ENCODE results near the gene MACIR. TPM values are rescaled to one million over a fixed set of nuclear protein-coding genes. Genes with fewer than 3 reads are reported as not detected.

MACIR gene
- total RNA-seq, 4 donors from 2014 or later = 5.7 to 8.2 (median 6.4) TPM

- TF ChIP-seq POLR2A (IDR thresholded peaks at IDR 0.05) = no peak
- TF ChIP-seq CTCF (IDR thresholded peaks at IDR 0.05) = no peak
- 85 to 92% methylated on average over 2 of the region's 2 CpGs for WGBS, 2 donors
- H3K4me3 ChIP-seq (ENCODE audit: low read depth, poor library complexity, severe bottlenecking) = no peak overlapping the region
- no peak for DNase-seq (ENCODE audit: low spot score in 2 of 2)
- intact Hi-C loops (cut with DNase I; ENCODE audit: low total_unique reads) = no loop called here
Measured at GRCh38 chr5:103272377-103272776, 13.8 kb downstream of the MACIR start.

- WGBS, 2 donors = 96 to 98% methylated on average over 3 of the region's 3 CpGs
- TF ChIP-seq POLR2A (IDR thresholded peaks at IDR 0.05) (no peak), CTCF (IDR thresholded peaks at IDR 0.05) (no peak)
- DNase-seq (ENCODE audit: low spot score in 2 of 2) = no peak
- intact Hi-C loops (cut with DNase I; ENCODE audit: low total_unique reads) = no loop called here
- no peak overlapping the region for H3K4me3 ChIP-seq (ENCODE audit: low read depth, poor library complexity, severe bottlenecking)
Measured at GRCh38 chr5:103273952-103274351, 15.4 kb downstream of the MACIR start.

GRCh38 chr5:103275851-103276250 is 17.3 kb downstream of the MACIR start:
- DNase-seq (ENCODE audit: low spot score in 2 of 2) = no peak
- intact Hi-C loops (cut with DNase I; ENCODE audit: low total_unique reads) = no loop called here
- H3K4me3 ChIP-seq (ENCODE audit: low read depth, poor library complexity, severe bottlenecking) = no peak overlapping the region
- TF ChIP-seq POLR2A (IDR thresholded peaks at IDR 0.05) (no peak), CTCF (IDR thresholded peaks at IDR 0.05) (no peak)
- 96 to 99% methylated on average over 12 of the region's 12 CpGs for WGBS, 2 donors

- DNase-seq (ENCODE audit: low spot score in 2 of 2) = no peak
- 93 to 97% methylated on average over 3 of the region's 3 CpGs for WGBS, 2 donors
- no peak for TF ChIP-seq POLR2A (IDR thresholded peaks at IDR 0.05)
- no peak for TF ChIP-seq CTCF (IDR thresholded peaks at IDR 0.05)
- intact Hi-C loops (cut with DNase I; ENCODE audit: low total_unique reads) = no loop called here
- H3K4me3 ChIP-seq (ENCODE audit: low read depth, poor library complexity, severe bottlenecking) = no peak overlapping the region
Measured at GRCh38 chr5:103280967-103281366, 22.4 kb downstream of the MACIR start.

- DNase-seq (ENCODE audit: low spot score in 2 of 2) = no peak
- H3K4me3 ChIP-seq (ENCODE audit: low read depth, poor library complexity, severe bottlenecking) = no peak overlapping the region
- WGBS, 2 donors = 83 to 93% methylated on average over 2 of the region's 2 CpGs
- intact Hi-C loops (cut with DNase I; ENCODE audit: low total_unique reads) = no loop called here
- TF ChIP-seq POLR2A (IDR thresholded peaks at IDR 0.05) = no peak
- TF ChIP-seq CTCF (IDR thresholded peaks at IDR 0.05) = no peak
Measured at GRCh38 chr5:103283120-103283519, 24.6 kb downstream of the MACIR start.

- WGBS, 2 donors = 90 to 92% methylated on average over 3 of the region's 3 CpGs
- TF ChIP-seq CTCF (IDR thresholded peaks at IDR 0.05) (no peak), POLR2A (IDR thresholded peaks at IDR 0.05) (no peak)
- no peak for DNase-seq (ENCODE audit: low spot score in 2 of 2)
- intact Hi-C loops (cut with DNase I; ENCODE audit: low total_unique reads) = no loop called here
- no peak overlapping the region for H3K4me3 ChIP-seq (ENCODE audit: low read depth, poor library complexity, severe bottlenecking)
Measured at GRCh38 chr5:103283869-103284268, 25.3 kb downstream of the MACIR start.
